ENCODE measurements around the gene CD9. TPM values are rescaled to one million over a fixed set of nuclear protein-coding genes. Genes with fewer than 3 reads are reported as not detected.

CD9 gene
- total and polyA plus RNA-seq, 2 of the 8 experiments (the other 6 are each of a cell fraction or from before 2014, with no cell fraction given) = 168 to 319 TPM

DNA sequence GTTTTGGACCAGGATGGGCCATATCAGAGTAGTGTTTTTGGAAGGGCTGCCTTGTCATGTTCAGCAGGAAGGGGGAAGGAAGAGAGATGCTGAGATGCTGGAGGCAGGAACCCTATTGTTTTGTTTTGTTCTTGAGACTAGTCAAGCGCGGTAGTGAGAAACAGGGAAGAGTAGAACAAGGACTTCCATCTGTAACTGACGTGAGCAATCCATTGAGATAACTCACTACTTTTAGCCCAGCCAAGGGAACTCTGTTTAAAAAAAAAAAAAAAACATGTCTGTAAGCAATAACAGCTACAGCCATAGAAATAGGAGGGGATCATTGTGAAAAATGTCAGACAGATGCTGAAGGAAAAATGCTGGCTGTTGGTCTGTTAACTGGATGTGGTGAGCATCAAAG, 34.0 kb downstream of the CD9 start:
- Histone ChIP-seq H3K18ac (ENCODE audit: extremely low read depth, low read length) (no peak overlapping the region), H3K4me1 (replicated peaks in 1 of 4; ENCODE audit: control insufficient read depth in 3 of 4, insufficient read depth in 4 of 4, low read length in 3 of 4) (peaks cover 0 to 7% (median 4%) of the 10 kb centered on the region in 4 experiments; a peak in 6 of 7 replicates), H2AFZ (ENCODE audit: low read length) (no peak overlapping the region), H3K79me1 (ENCODE audit: low read depth, low read length) (peaks cover 5% of the 10 kb centered on the region), H3K36me3 (ENCODE audit: control insufficient read depth in 2 of 4, insufficient read depth in 4 of 4, low read length in 3 of 4) (peaks cover 15 to 38% (median 21%) of the 10 kb centered on the region in 4 experiments), H2BK5ac (ENCODE audit: low read depth, low read length) (no peak overlapping the region), H2BK20ac (ENCODE audit: low read length) (no peak overlapping the region), H4K5ac (ENCODE audit: insufficient read length, low read depth, low read length) (no peak overlapping the region), H3K14ac (ENCODE audit: insufficient read length) (no peak overlapping the region), H3K79me2 (ENCODE audit: control insufficient read depth in 1 of 2, insufficient read depth in 2 of 2, low read length in 2 of 2) (peaks cover 0 to 29% of the 10 kb centered on the region in 2 experiments; a peak in 2 of 4 replicates), H3K4ac (replicated peaks; ENCODE audit: insufficient read length, low read depth, low read length) (no peak overlapping the region), H3K27me3 (replicated peaks in 1 of 4; ENCODE audit: control insufficient read depth in 3 of 4, extremely low read depth in 1 of 4, insufficient read depth in 3 of 4, low read length in 3 of 4) (no peaks in the 10 kb centered on the region), H4K8ac (ENCODE audit: extremely low read depth, insufficient read depth, low read length) (no peak overlapping the region), H3K27ac (ENCODE audit: low read depth, low read length) (no peak overlapping the region), H3K23me2 (ENCODE audit: low read depth, low read length) (no peaks in the 10 kb centered on the region), H2AK5ac (ENCODE audit: low read depth, low read length) (no peak overlapping the region), H3K9ac (replicated peaks in 1 of 4; ENCODE audit: extremely low read depth in 1 of 4, low read depth in 3 of 4, low read length in 3 of 4) (no peak overlapping the region), H4K91ac (replicated peaks; ENCODE audit: insufficient read length, low read length) (no peak overlapping the region), H2BK15ac (ENCODE audit: low read length) (no peak overlapping the region), H3K4me2 (ENCODE audit: insufficient read depth in 1 of 2, low read depth in 2 of 2, low read length in 2 of 2) (no peak overlapping the region), H3K23ac (ENCODE audit: insufficient read length) (no peak overlapping the region), H3K56ac (replicated peaks; ENCODE audit: insufficient read length, low read depth, low read length) (no peak overlapping the region), H3K9me3 (ENCODE audit: insufficient read depth in 2 of 2, low read depth in 1 of 2, low read length in 1 of 2) (no peaks in the 10 kb centered on the region), H2BK12ac (ENCODE audit: low read depth, low read length) (no peak overlapping the region), H2BK120ac (replicated peaks; ENCODE audit: low read depth, low read length) (no peak overlapping the region), H4K20me1 (replicated peaks in 1 of 2; ENCODE audit: control insufficient read depth in 1 of 2, insufficient read depth in 2 of 2, low read length in 2 of 2) (peaks cover 2% of the 10 kb centered on the region in 2 experiments), H3K4me3 (ENCODE audit: extremely low read depth in 1 of 4, insufficient read depth in 2 of 4, low read depth in 3 of 4, low read length in 4 of 4) (no peak overlapping the region)
- 90% methylated on average over 3 of the region's 3 CpGs; no CpG with 5 or more reads in 1 of the 2 experiments for WGBS, 2 experiments (ENCODE audit: extremely low coverage in 1 of 2, insufficient coverage in 1 of 2, insufficient read length in 1 of 2, insufficient replicate concordance in 2 of 2, low coverage in 1 of 2, low lambda C conversion rate in 2 of 2, missing lambda C conversion rate in 1 of 2)
- no peak for FAIRE-seq
- DNase-seq (ENCODE audit: low read depth in 1 of 2, low spot score in 2 of 2) = no peak
- ChIA-PET CTCF (ENCODE audit: partially characterized antibody) (interaction anchor here (0.6 to 1.9 kb wide), 6 partner anchors 27 to 803 kb away, joined by 3 to 5 read pairs (median 4); no protein-coding TSS in a partner anchor), POLR2A (ENCODE audit: partially characterized antibody) (interaction anchor here (0.6 to 1.5 kb wide), 3 partner anchors 30 to 39 kb away, joined by 3 to 4 read pairs (median 3); no protein-coding TSS in a partner anchor)
- TF ChIP-seq, protein P1, sequence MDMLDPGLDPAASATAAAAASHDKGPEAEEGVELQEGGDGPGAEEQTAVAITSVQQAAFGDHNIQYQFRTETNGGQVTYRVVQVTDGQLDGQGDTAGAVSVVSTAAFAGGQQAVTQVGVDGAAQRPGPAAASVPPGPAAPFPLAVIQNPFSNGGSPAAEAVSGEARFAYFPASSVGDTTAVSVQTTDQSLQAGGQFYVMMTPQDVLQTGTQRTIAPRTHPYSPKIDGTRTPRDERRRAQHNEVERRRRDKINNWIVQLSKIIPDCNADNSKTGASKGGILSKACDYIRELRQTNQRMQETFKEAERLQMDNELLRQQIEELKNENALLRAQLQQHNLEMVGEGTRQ (IDR thresholded peaks at IDR 0.05; ENCODE audit: low read length) = no peak
- TF ChIP-seq SP2 (IDR thresholded peaks at IDR 0.05; ENCODE audit: low read length) (no peak), SIX5 (IDR thresholded peaks at IDR 0.05; ENCODE audit: low read depth, low read length) (no peak), NRF1 (IDR thresholded peaks at IDR 0.05; ENCODE audit: low read depth, low read length) (no peak), HDAC2 (IDR thresholded peaks at IDR 0.05; ENCODE audit: borderline replicate concordance in 1 of 2, low read depth in 2 of 2, low read length in 2 of 2) (no peak), CHD2 (IDR thresholded peaks at IDR 0.05; ENCODE audit: low read length) (no peak), CBX8 (IDR thresholded peaks at IDR 0.05; ENCODE audit: borderline replicate concordance, low read depth, low read length) (no peak)

All from H1 (cell line).